Endothelial cell (in vitro differentiated cells): ENCODE data around the gene MUSK. TPM values are rescaled to one million over a fixed set of nuclear protein-coding genes. Genes with fewer than 3 reads are reported as not detected.

Experiments used
- DNase-seq: peaks from one replicate; pipeline ENCODE4 v3.0.0; 2021; ENCODE audit warnings: low spot score
- H3K27ac Mint-ChIP-seq: one replicate; pipeline ENCODE4 v1.8.0; 2021; ENCODE audit warnings: mixed read lengths, inconsistent platforms; ENCODE audit not compliant: unreplicated experiment
- H3K27me3 Mint-ChIP-seq: one replicate; pipeline ENCODE4 v1.8.0; 2021; ENCODE audit warnings: mild to moderate bottlenecking, moderate library complexity, mixed read lengths, inconsistent platforms; ENCODE audit not compliant: unreplicated experiment
- H3K36me3 Mint-ChIP-seq: one replicate; pipeline ENCODE4 v1.8.0; 2021; ENCODE audit warnings: mild to moderate bottlenecking, low read depth, mixed read lengths, inconsistent platforms; ENCODE audit not compliant: unreplicated experiment
- H3K4me1 Mint-ChIP-seq: one replicate; pipeline ENCODE4 v1.8.0; 2021; ENCODE audit warnings: mild to moderate bottlenecking, mixed read lengths, inconsistent platforms; ENCODE audit not compliant: unreplicated experiment
- H3K4me3 Mint-ChIP-seq: one replicate; pipeline ENCODE4 v1.8.0; 2021; ENCODE audit warnings: mild to moderate bottlenecking, mixed read lengths, inconsistent platforms; ENCODE audit not compliant: unreplicated experiment
- H3K9me3 Mint-ChIP-seq: one replicate; pipeline ENCODE4 v1.8.0; 2021; ENCODE audit warnings: mixed read lengths, inconsistent platforms; ENCODE audit not compliant: unreplicated experiment
- CTCF ChIP-seq: fragments of 200-600 bp; sonication (generic); IDR thresholded peaks from one replicate; pipeline ENCODE4 v1.5.0; 2021; ENCODE audit warnings: antibody characterized with exemption; ENCODE audit not compliant: unreplicated experiment
- total RNA-seq: library from RNA; stranded (reverse); fragmentation: NEBNext Ultra II Directional; extraction: Animal tissue kit (Norgen Biotek cat#: 25700); gene quantifications from one replicate; pipeline ENCODE4 v1.2.1, GENCODE V29; 2021; ENCODE audit not compliant: unreplicated experiment

MUSK gene
- total RNA-seq, 1 donor from 2014 or later = not detected

- no peaks in the 10 kb centered on the region for H3K9me3 Mint-ChIP-seq
- no peaks in the 10 kb centered on the region for H3K4me1 Mint-ChIP-seq
- DNase-seq = no peak
- no peak overlapping the region for H3K27ac Mint-ChIP-seq
- H3K27me3 Mint-ChIP-seq = no peaks in the 10 kb centered on the region
- no peak overlapping the region for H3K4me3 Mint-ChIP-seq
- no peak for TF ChIP-seq CTCF
- no peaks in the 10 kb centered on the region for H3K36me3 Mint-ChIP-seq
These were observed 77.8 kb downstream of the MUSK start for GRCh38 chr9:110746211-110746930.

GRCh38 chr9:110748251-110748893 is 79.8 kb downstream of the MUSK start:
- H3K9me3 Mint-ChIP-seq = no peaks in the 10 kb centered on the region
- no peak for TF ChIP-seq CTCF
- no peaks in the 10 kb centered on the region for H3K4me1 Mint-ChIP-seq
- H3K27me3 Mint-ChIP-seq = no peaks in the 10 kb centered on the region
- H3K36me3 Mint-ChIP-seq = no peaks in the 10 kb centered on the region
- DNase-seq = no peak
- H3K27ac Mint-ChIP-seq = no peak overlapping the region
- H3K4me3 Mint-ChIP-seq = no peak overlapping the region

GRCh38 chr9:110750272-110750671 is 81.7 kb downstream of the MUSK start:
- no peak for DNase-seq
- TF ChIP-seq CTCF = no peak
- Mint-ChIP-seq H3K9me3 (no peaks in the 10 kb centered on the region), H3K27me3 (no peaks in the 10 kb centered on the region), H3K4me3 (no peak overlapping the region), H3K27ac (no peak overlapping the region), H3K36me3 (no peaks in the 10 kb centered on the region), H3K4me1 (no peaks in the 10 kb centered on the region)

GRCh38 chr9:110751971-110752370 is 83.4 kb downstream of the MUSK start:
- no peaks in the 10 kb centered on the region for H3K27me3 Mint-ChIP-seq
- H3K9me3 Mint-ChIP-seq = no peaks in the 10 kb centered on the region
- H3K36me3 Mint-ChIP-seq = no peaks in the 10 kb centered on the region
- H3K4me3 Mint-ChIP-seq = no peak overlapping the region
- DNase-seq = no peak
- TF ChIP-seq CTCF = no peak
- no peak overlapping the region for H3K27ac Mint-ChIP-seq
- H3K4me1 Mint-ChIP-seq = no peaks in the 10 kb centered on the region

- Mint-ChIP-seq H3K9me3 (no peaks in the 10 kb centered on the region), H3K27me3 (no peaks in the 10 kb centered on the region), H3K27ac (no peak overlapping the region), H3K36me3 (no peaks in the 10 kb centered on the region), H3K4me3 (no peak overlapping the region), H3K4me1 (no peaks in the 10 kb centered on the region)
- DNase-seq = no peak
- no peak for TF ChIP-seq CTCF
These were observed 84.2 kb downstream of the MUSK start for GRCh38 chr9:110752766-110753165.
